ENCODE measurements around the gene SLC39A11.

The SLC39A11 gene

DNA sequence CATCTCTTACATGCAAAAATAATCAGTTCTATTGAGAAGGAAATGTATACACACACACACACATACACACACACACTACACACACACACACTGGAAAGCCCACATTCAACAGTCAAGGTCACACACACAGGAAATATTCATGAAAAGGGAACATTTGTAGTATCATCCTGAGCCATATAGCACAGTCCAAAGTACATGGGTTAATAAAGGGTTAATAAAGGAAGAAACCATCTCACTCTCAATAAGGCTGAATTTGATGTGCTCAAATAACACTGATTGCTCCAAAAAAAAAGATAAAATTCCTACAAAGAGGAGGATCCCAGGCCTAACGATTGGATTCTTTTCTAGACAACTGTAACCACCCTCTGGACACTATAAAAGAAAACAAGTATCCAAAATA, 164.7 kb downstream of the SLC39A11 start:
- no peaks in the 10 kb centered on the region for H3K79me2 ChIP-seq (ENCODE audit: low read length)
- no peaks in the 10 kb centered on the region for H3K27me3 ChIP-seq (replicated peaks; ENCODE audit: insufficient read depth, low read length)
- no peak overlapping the region for H3K27ac ChIP-seq (ENCODE audit: low read length)
- H3K4me2 ChIP-seq (ENCODE audit: low read depth, low read length): no peak overlapping the region
- H3K9me2 ChIP-seq (replicated peaks; ENCODE audit: insufficient read depth, low read length): no peaks in the 10 kb centered on the region
- H3F3A ChIP-seq (ENCODE audit: insufficient read depth, low read length): no peaks in the 10 kb centered on the region
- no peak for TF ChIP-seq EZH2phosphoT487 (IDR thresholded peaks at IDR 0.05; ENCODE audit: low read length)
- no peak for TF ChIP-seq EZH2 (optimal IDR thresholded peaks at IDR 0.05; ENCODE audit: low read depth, low read length)
- TF ChIP-seq, protein P1, sequence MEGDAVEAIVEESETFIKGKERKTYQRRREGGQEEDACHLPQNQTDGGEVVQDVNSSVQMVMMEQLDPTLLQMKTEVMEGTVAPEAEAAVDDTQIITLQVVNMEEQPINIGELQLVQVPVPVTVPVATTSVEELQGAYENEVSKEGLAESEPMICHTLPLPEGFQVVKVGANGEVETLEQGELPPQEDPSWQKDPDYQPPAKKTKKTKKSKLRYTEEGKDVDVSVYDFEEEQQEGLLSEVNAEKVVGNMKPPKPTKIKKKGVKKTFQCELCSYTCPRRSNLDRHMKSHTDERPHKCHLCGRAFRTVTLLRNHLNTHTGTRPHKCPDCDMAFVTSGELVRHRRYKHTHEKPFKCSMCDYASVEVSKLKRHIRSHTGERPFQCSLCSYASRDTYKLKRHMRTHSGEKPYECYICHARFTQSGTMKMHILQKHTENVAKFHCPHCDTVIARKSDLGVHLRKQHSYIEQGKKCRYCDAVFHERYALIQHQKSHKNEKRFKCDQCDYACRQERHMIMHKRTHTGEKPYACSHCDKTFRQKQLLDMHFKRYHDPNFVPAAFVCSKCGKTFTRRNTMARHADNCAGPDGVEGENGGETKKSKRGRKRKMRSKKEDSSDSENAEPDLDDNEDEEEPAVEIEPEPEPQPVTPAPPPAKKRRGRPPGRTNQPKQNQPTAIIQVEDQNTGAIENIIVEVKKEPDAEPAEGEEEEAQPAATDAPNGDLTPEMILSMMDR (IDR thresholded peaks at IDR 0.05; ENCODE audit: low read length): no peak
- no peaks in the 10 kb centered on the region for H3K36me3 ChIP-seq (replicated peaks; ENCODE audit: insufficient read depth, low read length)
- DNase-seq: no peak
- no peak overlapping the region for H3K9ac ChIP-seq (ENCODE audit: low read length)
- no peaks in the 10 kb centered on the region for H4K20me1 ChIP-seq (ENCODE audit: insufficient read depth, low read length)
- no peak overlapping the region for H3K4me3 ChIP-seq (ENCODE audit: low read length)
- H3K9me3 ChIP-seq (replicated peaks; ENCODE audit: insufficient read depth, low read length): no peaks in the 10 kb centered on the region
- H2AFZ ChIP-seq (ENCODE audit: low read length): no peak overlapping the region
- no peaks in the 10 kb centered on the region for H3K4me1 ChIP-seq (ENCODE audit: low read length)

DNA sequence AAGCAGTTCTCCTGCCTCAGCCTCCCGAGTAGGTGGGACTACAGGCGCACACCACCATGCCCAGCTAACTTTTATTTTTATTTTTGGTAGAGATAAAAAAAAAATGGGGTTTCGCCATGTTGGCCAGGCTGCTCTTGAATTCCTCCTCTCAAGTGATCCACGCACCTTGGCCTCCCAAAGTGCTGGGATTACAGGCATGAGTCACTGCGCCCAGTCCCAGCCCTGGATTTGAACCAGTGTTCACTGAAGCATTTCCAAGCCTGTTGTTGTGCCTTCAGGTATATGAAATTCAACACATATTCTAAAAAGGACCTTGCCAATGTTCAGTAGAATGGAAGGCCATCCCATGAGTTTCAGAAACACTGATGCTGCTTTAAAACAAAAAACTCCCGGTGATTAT, 165.3 kb downstream of the SLC39A11 start:
- Histone ChIP-seq H3K9me2 (replicated peaks; ENCODE audit: insufficient read depth, low read length) (no peaks in the 10 kb centered on the region), H3K4me3 (ENCODE audit: low read length) (no peak overlapping the region), H3K27me3 (replicated peaks; ENCODE audit: insufficient read depth, low read length) (no peaks in the 10 kb centered on the region), H3F3A (ENCODE audit: insufficient read depth, low read length) (no peaks in the 10 kb centered on the region), H3K9ac (ENCODE audit: low read length) (no peak overlapping the region), H3K79me2 (ENCODE audit: low read length) (no peaks in the 10 kb centered on the region), H3K27ac (ENCODE audit: low read length) (no peak overlapping the region), H2AFZ (ENCODE audit: low read length) (no peak overlapping the region), H3K36me3 (replicated peaks; ENCODE audit: insufficient read depth, low read length) (no peaks in the 10 kb centered on the region), H4K20me1 (ENCODE audit: insufficient read depth, low read length) (no peaks in the 10 kb centered on the region), H3K4me1 (ENCODE audit: low read length) (no peaks in the 10 kb centered on the region), H3K4me2 (ENCODE audit: low read depth, low read length) (no peak overlapping the region), H3K9me3 (replicated peaks; ENCODE audit: insufficient read depth, low read length) (no peaks in the 10 kb centered on the region)
- TF ChIP-seq EZH2 (optimal IDR thresholded peaks at IDR 0.05; ENCODE audit: low read depth, low read length) (no peak), EZH2phosphoT487 (IDR thresholded peaks at IDR 0.05; ENCODE audit: low read length) (no peak)
- TF ChIP-seq, protein P1 (IDR thresholded peaks at IDR 0.05; ENCODE audit: low read length): no peak
- no peak for DNase-seq

DNA sequence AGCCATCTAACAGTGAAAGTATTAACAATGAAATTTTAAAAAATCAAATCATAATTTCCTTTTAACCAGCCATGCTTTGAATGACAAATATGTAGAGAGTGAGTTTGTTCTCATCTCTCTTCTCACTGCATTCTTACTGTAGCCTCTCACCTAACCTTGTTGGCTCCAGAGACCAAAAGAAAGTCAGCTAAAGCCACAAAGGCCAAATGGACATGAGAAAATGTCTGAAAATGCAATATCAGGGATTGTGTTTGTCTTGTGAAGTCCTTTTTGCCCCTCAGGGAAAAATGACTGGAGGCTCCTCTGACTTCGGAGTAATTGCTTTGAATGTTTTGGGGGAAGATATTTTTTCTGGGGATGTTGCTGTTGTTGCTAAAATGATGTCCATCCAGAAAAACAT, 166.3 kb downstream of the SLC39A11 start:
- no peak for DNase-seq
- no peak overlapping the region for H3K4me2 ChIP-seq (ENCODE audit: low read depth, low read length)

More for the DNA sequence above, 166.3 kb downstream of the SLC39A11 start:
- H4K20me1 ChIP-seq (ENCODE audit: insufficient read depth, low read length): no peaks in the 10 kb centered on the region
- no peaks in the 10 kb centered on the region for H3K4me1 ChIP-seq (ENCODE audit: low read length)
- H3K9ac ChIP-seq (ENCODE audit: low read length): no peak overlapping the region
- H3K4me3 ChIP-seq (ENCODE audit: low read length): no peak overlapping the region
- TF ChIP-seq, protein P1 (IDR thresholded peaks at IDR 0.05; ENCODE audit: low read length): no peak
- TF ChIP-seq EZH2 (optimal IDR thresholded peaks at IDR 0.05; ENCODE audit: low read depth, low read length): no peak
- no peak for TF ChIP-seq EZH2phosphoT487 (IDR thresholded peaks at IDR 0.05; ENCODE audit: low read length)
- no peaks in the 10 kb centered on the region for H3K36me3 ChIP-seq (replicated peaks; ENCODE audit: insufficient read depth, low read length)
- no peaks in the 10 kb centered on the region for H3F3A ChIP-seq (ENCODE audit: insufficient read depth, low read length)
- no peaks in the 10 kb centered on the region for H3K9me3 ChIP-seq (replicated peaks; ENCODE audit: insufficient read depth, low read length)
- no peaks in the 10 kb centered on the region for H3K9me2 ChIP-seq (replicated peaks; ENCODE audit: insufficient read depth, low read length)
- H3K79me2 ChIP-seq (ENCODE audit: low read length): no peaks in the 10 kb centered on the region
- no peaks in the 10 kb centered on the region for H3K27me3 ChIP-seq (replicated peaks; ENCODE audit: insufficient read depth, low read length)
- H3K27ac ChIP-seq (ENCODE audit: low read length): no peak overlapping the region
- H2AFZ ChIP-seq (ENCODE audit: low read length): no peak overlapping the region

Measured in MM.1S (cell line).